Stimulated activated CD4-positive, alpha-beta T cell treated with anti-CD3 and anti-CD28 coated beads, Interleukin-4, amount 100 ng/mL, for 24 hours (primary cell): ENCODE data around the gene RYK.
A peak's percentile ranks its signal among the peaks of the same experiment; 100 is the strongest.
"Not testable (repeated sequence)": the region's sequence is repeated elsewhere in the genome, so short reads cannot be mapped to it uniquely, and the experiment has no call there.

Experiments used
- DNase-seq: peaks from one replicate; pipeline ENCODE4 v3.0.0-alpha.2; 2020

RYK gene

GRCh38 chr3:134250717-134251220, at the start of gene RYK:
TSS of gene RYK (minus strand) at chr3:134250859. CDS start at chr3:134250654, 205 bp downstream.
- DNase-seq = peak; percentile 73

- no peak for DNase-seq
Observed at GRCh38 chr3:134299888-134300206, 49.2 kb upstream of the RYK start.

GRCh38 chr3:134299185-134299887, 48.7 kb upstream of the RYK start:
- DNase-seq = no peak

- no peak for DNase-seq
Observed at GRCh38 chr3:134298249-134298648, 47.6 kb upstream of the RYK start.

- no peak for DNase-seq
Observed at GRCh38 chr3:134296616-134297015, 46.0 kb upstream of the RYK start.

- no peak for DNase-seq
Observed at GRCh38 chr3:134295930-134296329, 45.3 kb upstream of the RYK start.

GRCh38 chr3:134294302-134295280, 43.9 kb upstream of the RYK start:
- peak; percentile 69 for DNase-seq

GRCh38 chr3:134291319-134292254, 40.9 kb upstream of the RYK start:
- no peak for DNase-seq

GRCh38 chr3:134287512-134287911, 36.9 kb upstream of the RYK start:
- DNase-seq = no peak

- DNase-seq = no peak
Observed at GRCh38 chr3:134284438-134284837, 33.8 kb upstream of the RYK start.

GRCh38 chr3:134282659-134283047, 32.0 kb upstream of the RYK start:
- no peak for DNase-seq

GRCh38 chr3:134281912-134282658, 31.4 kb upstream of the RYK start:
- no peak for DNase-seq

- DNase-seq = no peak
Observed at GRCh38 chr3:134279466-134279865, 28.8 kb upstream of the RYK start.

- no peak for DNase-seq
Observed at GRCh38 chr3:134277066-134277660, 26.5 kb upstream of the RYK start.

GRCh38 chr3:134276086-134276485, 25.4 kb upstream of the RYK start:
- no peak for DNase-seq

GRCh38 chr3:134275110-134275509, 24.5 kb upstream of the RYK start:
- not testable (repeated sequence) for DNase-seq

- DNase-seq = no peak
Observed at GRCh38 chr3:134274571-134274970, 23.9 kb upstream of the RYK start.

GRCh38 chr3:134267996-134268395, 17.3 kb upstream of the RYK start:
- DNase-seq = no peak

GRCh38 chr3:134260987-134261386, 10.3 kb upstream of the RYK start:
- DNase-seq = no peak

GRCh38 chr3:134258761-134259347, 8.2 kb upstream of the RYK start:
- DNase-seq = no peak

GRCh38 chr3:134255404-134255803, 4.7 kb upstream of the RYK start:
- DNase-seq = no peak
